SH-SY5Y (cell line): ENCODE data around the gene LETM1.

Experiments used
- GATA2 ChIP-seq: IDR thresholded peaks from 2 replicates; pipeline ENCODE4 v1.6.1; 2011; ENCODE audit warnings: mild to moderate bottlenecking, low read depth, low read length
- GATA3 ChIP-seq: IDR thresholded peaks from 2 replicates; pipeline ENCODE4 v1.6.1; 2011; ENCODE audit warnings: low read depth, mild to moderate bottlenecking, low read length, moderate library complexity

GRCh38 chr4:1777822-1778641 lies 77.9 kb downstream of the LETM1 start:
- TF ChIP-seq GATA3 (no peak), GATA2 (no peak)
